Neural crest cell (in vitro differentiated cells): ENCODE results near the gene C1QTNF1. TPM values are rescaled to one million over a fixed set of nuclear protein-coding genes. Genes with fewer than 3 reads are reported as not detected.

ENCODE experiments used
- DNase-seq: peaks from one replicate; pipeline ENCODE4 v3.0.0; 2021; ENCODE audit warnings: low read depth, mixed read lengths, low spot score
- H3K27ac Mint-ChIP-seq: one replicate; pipeline ENCODE4 v1.8.0; 2021; ENCODE audit warnings: mild to moderate bottlenecking, mixed read lengths; ENCODE audit not compliant: unreplicated experiment
- H3K27me3 Mint-ChIP-seq: 2 replicates; pipeline ENCODE4 v1.8.0; 2021; ENCODE audit warnings: low read depth, mild to moderate bottlenecking, mixed read lengths
- H3K36me3 Mint-ChIP-seq: 2 replicates; pipeline ENCODE4 v1.8.0; 2021; ENCODE audit warnings: low read depth, mild to moderate bottlenecking, mixed read lengths
- H3K4me1 Mint-ChIP-seq: 2 replicates; pipeline ENCODE4 v1.8.0; 2021; ENCODE audit warnings: mixed read lengths
- H3K4me3 Mint-ChIP-seq: one replicate; pipeline ENCODE4 v1.8.0; 2021; ENCODE audit warnings: mild to moderate bottlenecking, mixed read lengths
- H3K9me3 Mint-ChIP-seq: 2 replicates; pipeline ENCODE4 v1.8.0; 2021; ENCODE audit warnings: mixed read lengths
- CTCF ChIP-seq: fragments of 200-600 bp; sonication (generic); conservative IDR thresholded peaks from 2 replicates; pipeline ENCODE4 v1.5.0; 2021; ENCODE audit warnings: antibody characterized with exemption, mild to moderate bottlenecking
- total RNA-seq: library from RNA; stranded (reverse); gene quantifications from 2 replicates; pipeline ENCODE4 v1.2.1, GENCODE V29; 2021

C1QTNF1 gene
- total RNA-seq, 1 donor from 2014 or later: 0.89 TPM

DNA sequence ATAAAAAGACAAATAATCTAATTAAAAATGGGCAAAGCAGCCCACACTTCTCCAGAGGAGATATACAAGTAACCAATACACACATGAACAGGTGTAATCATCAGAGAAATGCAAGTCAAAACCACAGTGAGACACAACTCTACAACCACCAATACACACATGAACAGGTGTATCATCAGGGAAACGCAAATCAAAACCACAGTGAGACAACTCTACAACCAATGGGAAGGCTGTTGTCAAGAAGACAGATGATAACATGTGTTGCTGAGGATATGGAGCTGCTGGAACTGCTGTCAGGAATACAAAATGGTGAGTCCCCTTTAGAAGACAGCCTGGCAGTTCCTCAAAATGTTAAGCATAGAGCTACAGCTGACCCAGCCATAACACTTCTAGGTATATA lies 28.2 kb downstream of the C1QTNF1 start:
- Mint-ChIP-seq H3K27me3 (peaks cover 5% of the 10 kb centered on the region), H3K9me3 (peaks cover 3% of the 10 kb centered on the region), H3K4me3 (no peak overlapping the region), H3K27ac (no peak overlapping the region), H3K4me1 (no peaks in the 10 kb centered on the region), H3K36me3 (no peaks in the 10 kb centered on the region)
- TF ChIP-seq CTCF: no peak
- DNase-seq: no peak

- DNase-seq: no peak
- peaks cover 8% of the 10 kb centered on the region for H3K9me3 Mint-ChIP-seq
- no peak for TF ChIP-seq CTCF
- H3K4me1 Mint-ChIP-seq: no peaks in the 10 kb centered on the region
- H3K4me3 Mint-ChIP-seq: no peak overlapping the region
- H3K36me3 Mint-ChIP-seq: no peaks in the 10 kb centered on the region
- H3K27me3 Mint-ChIP-seq: peaks cover 5% of the 10 kb centered on the region
- no peak overlapping the region for H3K27ac Mint-ChIP-seq
Measured at GRCh38 chr17:79053251-79053925, 29.4 kb downstream of the C1QTNF1 start.

- H3K4me3 Mint-ChIP-seq: no peak overlapping the region
Measured at GRCh38 chr17:79054200-79054960, 30.4 kb downstream of the C1QTNF1 start.

GRCh38 chr17:79055197-79055596 lies 31.2 kb downstream of the C1QTNF1 start:
- Mint-ChIP-seq H3K36me3 (no peaks in the 10 kb centered on the region), H3K9me3 (peaks cover 8% of the 10 kb centered on the region), H3K27ac (no peak overlapping the region), H3K4me3 (no peak overlapping the region), H3K4me1 (no peaks in the 10 kb centered on the region), H3K27me3 (peaks cover 4% of the 10 kb centered on the region)
- TF ChIP-seq CTCF: no peak
- DNase-seq: no peak

More at GRCh38 chr17:79054200-79054960, 30.4 kb downstream of the C1QTNF1 start:
- Mint-ChIP-seq H3K27me3 (peaks cover 5% of the 10 kb centered on the region), H3K9me3 (peaks cover 8% of the 10 kb centered on the region), H3K36me3 (no peaks in the 10 kb centered on the region), H3K27ac (no peak overlapping the region), H3K4me1 (no peaks in the 10 kb centered on the region)
- TF ChIP-seq CTCF: no peak
- no peak for DNase-seq

GRCh38 chr17:79057737-79058385 lies 33.9 kb downstream of the C1QTNF1 start:
- Mint-ChIP-seq H3K27me3 (no peaks in the 10 kb centered on the region), H3K4me3 (no peak overlapping the region), H3K4me1 (no peaks in the 10 kb centered on the region), H3K9me3 (peaks cover 8% of the 10 kb centered on the region), H3K36me3 (no peaks in the 10 kb centered on the region), H3K27ac (no peak overlapping the region)
- DNase-seq: no peak
- no peak for TF ChIP-seq CTCF
